Heart right ventricle (tissue), 16 donors: ENCODE results near the gene BRMS1. TPM values are rescaled to one million over a fixed set of nuclear protein-coding genes. Genes with fewer than 3 reads are reported as not detected.

Source experiments
- ATAC-seq, 8 donors: fragments of 200-7000 bp; cut with Tn5 transposase; one replicate each; pipeline ENCODE4 v1.9.1; 2020; ENCODE audit warnings: mild to moderate bottlenecking in 8 of 8, moderate library complexity in 8 of 8, moderate number of reproducible peaks in 1 of 8
- DNase-seq, 2 donors: peaks; one replicate each; pipeline ENCODE4 v3.0.0-alpha.2; 2020
- H3K27ac ChIP-seq, 10 donors: fragments of 200-600 bp; sonication (generic) in 2 of 10; one replicate each; pipeline versions ENCODE4 v1.5.0 to v1.8.0; 2020 to 2022; ENCODE audit warnings: mild to moderate bottlenecking in 3 of 10
- H3K27me3 ChIP-seq, 7 donors: fragments of 200-600 bp; one replicate each; pipeline ENCODE4 v1.8.0; 2021 to 2022; ENCODE audit warnings: mild to moderate bottlenecking in 2 of 7
- H3K36me3 ChIP-seq, 9 donors: fragments of 200-600 bp; sonication (generic) in 1 of 9; one replicate each; pipeline versions ENCODE4 v1.5.0 to v1.8.0; 2020 to 2022; ENCODE audit warnings: mild to moderate bottlenecking in 2 of 9
- H3K4me1 ChIP-seq, 9 donors: fragments of 200-600 bp; sonication (generic) in 1 of 9; one replicate each; pipeline versions ENCODE4 v1.5.0 to v1.8.0; 2020 to 2022; ENCODE audit warnings: mild to moderate bottlenecking in 4 of 9
- H3K4me3 ChIP-seq, 10 donors: fragments of 200-600 bp; sonication (generic) in 2 of 10; one replicate each; pipeline versions ENCODE4 v1.5.0 to v1.8.0; 2020 to 2022; ENCODE audit warnings: mild to moderate bottlenecking in 7 of 10, moderate library complexity in 2 of 10
- H3K9me3 ChIP-seq, 11 donors: fragments of 200-600 bp in 10 of 11; sonication (generic) in 2 of 11; one replicate each; pipeline versions ENCODE4 v1.5.0 to v1.8.0; 2013 to 2022; ENCODE audit warnings: mild to moderate bottlenecking in 2 of 11, control low read depth in 1 of 11, moderate library complexity in 1 of 11
- CTCF ChIP-seq, 9 donors: fragments of 200-600 bp; sonication (generic) in 2 of 9; IDR thresholded peaks; one replicate each; pipeline versions ENCODE4 v1.5.0 to v1.8.0; 2021 to 2022; ENCODE audit warnings: antibody characterized with exemption in 9 of 9, mild to moderate bottlenecking in 5 of 9, moderate library complexity in 1 of 9
- WGBS, 2 donors: extraction: QIAGEN DNeasy Blood & Tissue Kit; methylation state at CpG; one replicate each; pipeline ENCODE4 v1.1.7; 2013; ENCODE audit warnings: inconsistent platforms in 1 of 2; 5-methylcytosine and 5-hydroxymethylcytosine counted together
- intact Hi-C, 10 donors: fragments of 100-400 bp; cut with DNase I; formaldehyde crosslinking; loops; one replicate each; pipeline versions ENCODE4 v1.11.1 to v1.14.2; 2022
- polyA plus RNA-seq, 2 donors: library from polyadenylated mRNA; stranded (reverse); fragments of 200-250 nt; gene quantifications; one replicate each; pipeline ENCODE4 v1.2.3, GENCODE V29; 2013
- total RNA-seq, 10 donors: library from RNA; stranded (reverse); fragmentation: NEBNext Ultra II Directional in 3 of 10; extraction: Animal tissue kit (Norgen Biotek cat#: 25700) in 3 of 10; gene quantifications; one replicate each; pipeline versions ENCODE4 v1.2.1 to v1.2.4, GENCODE V29; 2021 to 2023
- donor health status: Arrhythmogenic right ventricular cardiomyopathy.
- donor health status: ischemic (EF 13 %, LVEDD 7.1; RV severe dilation, severe dysfunction).
- donor health status: healthy with polysubstance abuse.
- donor health status: DM: no; HTN: yes; CAD: no.
- donor health status: DM: no; HTN: no; CAD: no.
- donor health status: ischemic (EF 25% LVEDD 6.9; RV normal size, moderate dysfunction).
- donor health status: ischemic (EF 25% LVEDD 5.7; RV mildly dilated, moderate dysfunction).
- donor health status: healthy.
- donor health status: DM: yes; HTN: yes; CAD: no.
- donor health status: Ischemic cardiomyopathy.
- donor health status: ischemic (EF 35%, LVEDD 5.7; RV mildly dilated, moderate dysfunction).
- donor health status: nonischemic (EF 11% LVEDD 7.7; RV severe dilation, severe dysfunction).
- donor health status: DM: yes; HTN: yes; CAD: no.
- donor health status: PGD.
- donor health status: ischemic (EF 29% LVEDD 5.4; RV normal size, mild dysfunction).
- donor health status: nonischemic (EF 23%, LVEDD 6.1; RV moderate dilation, normal function).

The BRMS1 gene
- total and polyA plus RNA-seq, 12 donors = 10.6 to 73.9 (median 13.6) TPM

GRCh38 chr11:66289548-66290329 is 55.2 kb downstream of the BRMS1 start:
- no peaks in the 10 kb centered on the region for H3K9me3 ChIP-seq
- ATAC-seq (peak; percentile 32 to 76 (median 61)), DNase-seq (peak; percentile 71 to 78)
- 9 to 10% methylated on average over 35 to 36 of the region's 36 CpGs for WGBS, 2 donors
- H3K27ac ChIP-seq = peak overlapping the region in 9 of 10 donors; percentile 82 to 98 (median 95)
- peaks cover 5 to 54% (median 39%) of the 10 kb centered on the region in 9 donors for H3K4me1 ChIP-seq
- H3K27me3 ChIP-seq = peaks cover 17 to 42% (median 30%) of the 10 kb centered on the region in 7 donors
- intact Hi-C loops = loop anchor here in 3 of 10 donors (1.0 to 10.0 kb wide), 2 partner anchors 23 to 65 kb away; no protein-coding TSS in a partner anchor
- TF ChIP-seq CTCF (IDR thresholded peaks at IDR 0.05) = no peak
- peaks cover 0 to 7% (median 0%) of the 10 kb centered on the region in 9 donors for H3K36me3 ChIP-seq
- peak overlapping the region; percentile 26 to 98 (median 82) for H3K4me3 ChIP-seq

GRCh38 chr11:66288671-66289547 is 56.0 kb downstream of the BRMS1 start, which contains the start of gene YIF1A:
Gene YIF1A, minus strand, starts transcription at chr11:66289143. Its CDS starts 158 bp downstream, at chr11:66288985.
- WGBS, 2 donors = 0% methylated on average over 85 to 87 of the region's 87 CpGs
- DNase-seq (peak; percentile 98 to 99), ATAC-seq (peak; percentile 92 to 98 (median 97))
- peak in 3 of 9 donors; percentile 28 to 45 (median 31) for TF ChIP-seq CTCF (IDR thresholded peaks at IDR 0.05)
- H3K4me3 ChIP-seq = peak within 1 kb of the TSS; percentile 63 to 98 (median 82)
- no peaks in the 10 kb centered on the region for H3K9me3 ChIP-seq
- peaks cover 13 to 34% (median 22%) of the 10 kb centered on the region in 7 donors for H3K27me3 ChIP-seq
- peaks cover 0 to 15% (median 0%) of the 10 kb centered on the region in 9 donors for H3K36me3 ChIP-seq
- H3K4me1 ChIP-seq = peaks cover 5 to 55% (median 39%) of the 10 kb centered on the region in 9 donors
- peak within 1 kb of the TSS; percentile 82 to 98 (median 94) for H3K27ac ChIP-seq
- intact Hi-C loops = loop anchor here in 3 of 10 donors (1.0 to 10.0 kb wide), 2 partner anchors 23 to 64 kb away; no protein-coding TSS in a partner anchor

- peaks cover 0 to 15% (median 0%) of the 10 kb centered on the region in 9 donors for H3K36me3 ChIP-seq
- H3K27me3 ChIP-seq = peaks cover 7 to 25% (median 14%) of the 10 kb centered on the region in 7 donors
- H3K4me1 ChIP-seq = peaks cover 5 to 56% (median 39%) of the 10 kb centered on the region in 9 donors
- peak overlapping the region; percentile 63 to 98 (median 82) for H3K4me3 ChIP-seq
- DNase-seq (no peak), ATAC-seq (peak in 1 of 8 donors; percentile 0)
- TF ChIP-seq CTCF (IDR thresholded peaks at IDR 0.05) = no peak
- WGBS, 2 donors = 41 to 43% methylated on average over 20 of the region's 20 CpGs
- peak overlapping the region; percentile 82 to 98 (median 94) for H3K27ac ChIP-seq
- no peaks in the 10 kb centered on the region for H3K9me3 ChIP-seq
- intact Hi-C loops = loop anchor here in 2 of 10 donors (10.0 kb wide), 1 partner anchor 63 kb away; no protein-coding TSS in a partner anchor
Observed at GRCh38 chr11:66287889-66288670, 56.8 kb downstream of the BRMS1 start.

Other genes with a start within 250 kb of the BRMS1 start
- gene KLC2, start 87.4 kb downstream of the BRMS1 start, total RNA-seq = 10 to 100 TPM; 24.4 to 46.8 (median 33.4) TPM
- 10 to 100 TPM; 36.1 to 36.3 TPM for gene KLC2, start 87.4 kb downstream of the BRMS1 start, polyA plus RNA-seq
- gene RAB1B, start 76.5 kb downstream of the BRMS1 start, total RNA-seq = 100 to 1,000 TPM; 117 to 153 (median 132) TPM
- 100 to 1,000 TPM; 129 to 132 TPM for gene RAB1B, start 76.5 kb downstream of the BRMS1 start, polyA plus RNA-seq
- gene CNIH2, start 66.9 kb downstream of the BRMS1 start, total RNA-seq = under 1 TPM in 3 of 10 donors, not detected in 7; 0.45 to 0.57 (median 0.49) TPM
- gene CNIH2, start 66.9 kb downstream of the BRMS1 start, polyA plus RNA-seq = under 1 TPM; 0.06 to 0.44 TPM
- 10 to 100 TPM; 38.3 to 75.0 (median 51.9) TPM for gene YIF1A, start 56.0 kb downstream of the BRMS1 start, total RNA-seq
- gene YIF1A, start 56.0 kb downstream of the BRMS1 start, polyA plus RNA-seq = 100 to 1,000 TPM in 1 of 2 donors, 10 to 100 TPM in 1; 54.9 to 168 TPM
- gene TMEM151A, start 53.2 kb downstream of the BRMS1 start, total RNA-seq = under 1 TPM in 4 of 10 donors, not detected in 6; 0.17 to 0.24 (median 0.20) TPM
- gene TMEM151A, start 53.2 kb downstream of the BRMS1 start, polyA plus RNA-seq = under 1 TPM in 1 of 2 donors, not detected in 1; 0.10 TPM
- 10 to 100 TPM in 5 of 10 donors, 1 to 10 TPM in 5; 5.3 to 44.4 (median 9.1) TPM for gene CD248, start 28.1 kb downstream of the BRMS1 start, total RNA-seq
- 10 to 100 TPM in 1 of 2 donors, 1 to 10 TPM in 1; 8.6 to 35.9 TPM for gene CD248, start 28.1 kb downstream of the BRMS1 start, polyA plus RNA-seq
- gene RIN1, start 8.7 kb downstream of the BRMS1 start, total RNA-seq = 1 to 10 TPM in 8 of 10 donors, under 1 TPM in 2; 0.81 to 5.3 (median 1.6) TPM
- gene RIN1, start 8.7 kb downstream of the BRMS1 start, polyA plus RNA-seq = 10 to 100 TPM in 1 of 2 donors, 1 to 10 TPM in 1; 3.9 to 10.8 TPM
- 10 to 100 TPM; 36.5 to 69.6 (median 48.1) TPM for gene B4GAT1, start 2.5 kb upstream of the BRMS1 start, total RNA-seq
- 10 to 100 TPM; 22.3 to 45.4 TPM for gene B4GAT1, start 2.5 kb upstream of the BRMS1 start, polyA plus RNA-seq
- 10 to 100 TPM in 3 of 10 donors, 1 to 10 TPM in 7; 7.8 to 28.0 (median 9.5) TPM for gene SLC29A2, start 26.7 kb upstream of the BRMS1 start, total RNA-seq
- 10 to 100 TPM; 25.9 to 50.6 TPM for gene SLC29A2, start 26.7 kb upstream of the BRMS1 start, polyA plus RNA-seq
- not detected for gene NPAS4, start 75.9 kb upstream of the BRMS1 start, total RNA-seq
- gene NPAS4, start 75.9 kb upstream of the BRMS1 start, polyA plus RNA-seq = under 1 TPM in 1 of 2 donors, not detected in 1; 0.04 TPM
- gene MRPL11, start 93.7 kb upstream of the BRMS1 start, total RNA-seq = 10 to 100 TPM; 37.2 to 57.2 (median 48.2) TPM
- 10 to 100 TPM; 33.3 to 51.0 TPM for gene MRPL11, start 93.7 kb upstream of the BRMS1 start, polyA plus RNA-seq
- 10 to 100 TPM in 1 of 10 donors, 1 to 10 TPM in 9; 5.3 to 10.9 (median 6.5) TPM for gene PELI3, start 121.8 kb upstream of the BRMS1 start, total RNA-seq
- gene PELI3, start 121.8 kb upstream of the BRMS1 start, polyA plus RNA-seq = 1 to 10 TPM; 3.5 to 7.2 TPM
- gene DPP3, start 135.3 kb upstream of the BRMS1 start, total RNA-seq = 10 to 100 TPM in 8 of 10 donors, 1 to 10 TPM in 2; 8.8 to 25.2 (median 14.7) TPM
- gene DPP3, start 135.3 kb upstream of the BRMS1 start, polyA plus RNA-seq = 10 to 100 TPM in 1 of 2 donors, 1 to 10 TPM in 1; 6.2 to 28.9 TPM
- 10 to 100 TPM; 14.5 to 23.9 (median 18.1) TPM for gene BBS1, start 165.5 kb upstream of the BRMS1 start, total RNA-seq
- gene BBS1, start 165.5 kb upstream of the BRMS1 start, polyA plus RNA-seq = 10 to 100 TPM in 1 of 2 donors, 1 to 10 TPM in 1; 9.6 to 14.7 TPM
- 1 to 10 TPM; 4.6 to 8.4 (median 5.4) TPM for gene ZDHHC24, start 200.9 kb upstream of the BRMS1 start, total RNA-seq
- gene ZDHHC24, start 200.9 kb upstream of the BRMS1 start, polyA plus RNA-seq = 1 to 10 TPM; 6.3 to 7.7 TPM
- under 1 TPM in 1 of 10 donors, not detected in 9; 0.24 TPM for gene ACTN3, start 201.8 kb upstream of the BRMS1 start, total RNA-seq
- gene ACTN3, start 201.8 kb upstream of the BRMS1 start, polyA plus RNA-seq = under 1 TPM in 1 of 2 donors, not detected in 1; 0.03 TPM
- gene CTSF, start 223.5 kb upstream of the BRMS1 start, total RNA-seq = 10 to 100 TPM; 29.1 to 75.5 (median 51.3) TPM
- gene CTSF, start 223.5 kb upstream of the BRMS1 start, polyA plus RNA-seq = 10 to 100 TPM; 17.1 to 19.9 TPM
- gene CCDC87, start 248.0 kb upstream of the BRMS1 start, total RNA-seq = under 1 TPM; 0.17 to 0.66 (median 0.37) TPM
- gene CCDC87, start 248.0 kb upstream of the BRMS1 start, polyA plus RNA-seq = under 1 TPM; 0.14 to 0.22 TPM
- gene CCS, start 248.1 kb upstream of the BRMS1 start, total RNA-seq = 10 to 100 TPM; 15.9 to 29.3 (median 20.2) TPM
- 10 to 100 TPM; 27.7 to 73.6 TPM for gene CCS, start 248.1 kb upstream of the BRMS1 start, polyA plus RNA-seq